GM12874 (cell line): Measurements from ENCODE around the gene TMEM79.

Source experiments
- TF ChIP-seq, protein P1 (sequence below): IDR thresholded peaks from 2 replicates; pipeline ENCODE4 v1.5.1; 2011; ENCODE audit warnings: low read depth, mild to moderate bottlenecking, control low read depth, low read length, moderate library complexity; ENCODE audit not compliant: insufficient read depth

Gene TMEM79

DNA sequence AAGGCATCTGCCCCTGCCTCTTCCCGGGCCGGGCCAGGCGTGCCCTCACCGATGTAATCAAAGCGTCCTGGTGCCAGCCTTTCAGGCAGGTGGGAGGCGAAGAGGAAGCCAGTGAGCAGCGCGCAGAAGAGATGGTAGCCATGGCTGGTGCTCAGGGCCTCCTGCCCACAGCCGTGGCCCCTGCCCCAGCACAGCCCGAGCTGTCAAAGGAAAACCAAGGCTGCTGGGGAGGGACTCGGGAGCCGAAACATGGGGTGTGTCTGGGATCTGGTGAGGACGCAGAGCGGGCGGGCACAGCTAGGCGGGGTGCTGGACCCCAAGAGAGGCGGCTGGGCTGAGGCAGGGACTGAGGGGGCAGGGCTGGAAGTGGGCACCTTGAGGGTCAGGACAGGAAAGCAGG is 39.4 kb upstream of the TMEM79 start:
- TF ChIP-seq, protein P1, sequence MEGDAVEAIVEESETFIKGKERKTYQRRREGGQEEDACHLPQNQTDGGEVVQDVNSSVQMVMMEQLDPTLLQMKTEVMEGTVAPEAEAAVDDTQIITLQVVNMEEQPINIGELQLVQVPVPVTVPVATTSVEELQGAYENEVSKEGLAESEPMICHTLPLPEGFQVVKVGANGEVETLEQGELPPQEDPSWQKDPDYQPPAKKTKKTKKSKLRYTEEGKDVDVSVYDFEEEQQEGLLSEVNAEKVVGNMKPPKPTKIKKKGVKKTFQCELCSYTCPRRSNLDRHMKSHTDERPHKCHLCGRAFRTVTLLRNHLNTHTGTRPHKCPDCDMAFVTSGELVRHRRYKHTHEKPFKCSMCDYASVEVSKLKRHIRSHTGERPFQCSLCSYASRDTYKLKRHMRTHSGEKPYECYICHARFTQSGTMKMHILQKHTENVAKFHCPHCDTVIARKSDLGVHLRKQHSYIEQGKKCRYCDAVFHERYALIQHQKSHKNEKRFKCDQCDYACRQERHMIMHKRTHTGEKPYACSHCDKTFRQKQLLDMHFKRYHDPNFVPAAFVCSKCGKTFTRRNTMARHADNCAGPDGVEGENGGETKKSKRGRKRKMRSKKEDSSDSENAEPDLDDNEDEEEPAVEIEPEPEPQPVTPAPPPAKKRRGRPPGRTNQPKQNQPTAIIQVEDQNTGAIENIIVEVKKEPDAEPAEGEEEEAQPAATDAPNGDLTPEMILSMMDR = no peak

DNA sequence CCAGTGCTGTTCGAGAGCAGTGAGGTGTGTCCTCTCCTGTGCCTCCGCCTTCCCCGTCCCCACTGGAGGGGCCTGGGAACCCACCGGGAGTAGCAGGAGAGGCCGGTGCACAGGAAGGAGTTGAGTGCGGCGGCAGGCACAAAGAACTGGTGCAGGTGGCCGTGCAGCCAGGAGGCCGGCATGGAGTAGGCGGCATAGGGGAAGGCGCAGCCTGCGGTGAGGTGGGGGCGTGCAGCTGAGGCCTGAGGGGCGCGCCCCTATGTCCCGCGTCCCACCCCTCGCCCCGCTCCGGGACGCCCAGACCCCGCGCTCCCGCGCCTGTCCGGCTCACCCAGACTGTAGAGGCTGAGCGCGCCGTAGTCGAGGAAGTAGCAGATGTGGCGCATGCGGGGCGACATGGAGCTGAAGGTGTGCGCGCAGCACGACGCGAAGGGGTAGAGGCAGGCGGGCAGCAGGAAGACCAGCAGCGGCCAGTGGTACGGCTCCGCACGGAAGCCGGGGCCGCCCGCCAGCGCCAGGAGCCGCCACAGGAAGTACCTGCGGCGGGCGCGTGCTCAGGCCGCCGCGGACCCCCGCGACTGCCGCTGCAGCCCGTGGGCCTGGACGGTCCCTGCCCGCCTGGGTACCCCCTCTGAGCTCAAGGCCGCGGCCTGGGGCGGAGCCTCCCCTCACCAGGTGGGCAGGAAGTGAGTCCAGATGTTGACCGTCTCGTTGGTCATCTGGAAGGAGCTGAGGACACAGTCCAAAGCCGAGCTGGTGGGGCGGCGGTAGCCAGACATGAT is 38.5 kb upstream of the TMEM79 start:
- TF ChIP-seq, protein P1 = no peak

DNA sequence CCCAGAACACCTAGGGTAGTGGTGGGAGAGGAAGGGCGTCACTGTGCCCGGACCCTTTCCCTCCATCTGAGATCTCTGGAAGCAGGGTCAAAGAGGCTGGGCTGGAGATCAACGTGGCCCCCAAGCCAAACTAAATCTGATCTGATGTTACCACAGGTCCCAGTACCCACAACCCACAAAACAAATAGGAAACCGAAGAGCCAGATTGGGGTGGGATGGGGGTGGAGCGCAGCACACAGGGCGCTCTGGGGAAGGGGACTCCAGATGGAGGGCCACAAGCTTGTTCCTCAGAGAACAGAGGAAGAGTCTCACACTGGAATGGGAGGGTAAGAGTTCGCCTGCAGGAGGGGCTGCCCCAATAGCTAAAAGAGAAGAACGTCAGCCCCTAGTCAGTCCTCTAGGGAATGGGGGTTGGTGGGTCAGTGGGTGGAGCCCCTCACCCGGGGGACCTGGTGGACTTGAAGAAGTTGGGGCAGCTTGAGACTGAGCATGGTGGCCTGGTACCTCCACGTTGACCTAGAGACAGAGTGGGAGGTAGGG is 37.8 kb upstream of the TMEM79 start:
- TF ChIP-seq, protein P1 = no peak

DNA sequence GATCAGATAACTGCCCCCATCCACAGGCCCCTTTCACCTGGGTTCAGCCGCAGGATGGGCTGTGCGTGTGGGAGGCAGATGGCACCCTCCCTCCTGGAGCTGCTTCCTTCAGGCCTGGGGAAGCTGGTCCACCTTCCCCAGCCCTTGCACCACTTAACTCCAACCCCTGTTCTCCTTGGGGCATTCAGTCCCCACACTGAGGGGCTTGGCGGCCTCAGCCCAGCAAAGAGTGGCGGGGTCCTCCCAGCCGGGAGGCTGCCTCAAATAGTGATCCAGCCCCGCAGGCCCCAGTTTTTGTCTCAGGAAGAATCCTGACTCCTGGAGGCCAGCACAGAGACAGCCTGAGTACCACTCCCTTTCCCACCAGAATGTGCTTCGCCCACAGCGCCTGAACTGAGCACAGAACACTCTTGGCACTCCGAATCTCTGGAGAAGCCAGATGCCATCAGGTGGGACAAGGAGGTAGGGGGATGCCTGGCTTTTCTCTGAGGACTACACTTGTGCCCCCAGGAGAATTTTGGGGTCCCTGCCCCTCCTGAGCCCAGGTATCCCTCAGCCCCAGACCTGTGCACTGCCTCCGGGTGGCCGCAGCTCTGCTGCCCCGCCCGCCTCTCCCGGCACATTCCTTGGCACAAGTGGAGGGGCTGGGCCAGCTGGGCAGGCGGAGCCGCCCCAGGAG is 37.2 kb upstream of the TMEM79 start:
- TF ChIP-seq, protein P1 = no peak

DNA sequence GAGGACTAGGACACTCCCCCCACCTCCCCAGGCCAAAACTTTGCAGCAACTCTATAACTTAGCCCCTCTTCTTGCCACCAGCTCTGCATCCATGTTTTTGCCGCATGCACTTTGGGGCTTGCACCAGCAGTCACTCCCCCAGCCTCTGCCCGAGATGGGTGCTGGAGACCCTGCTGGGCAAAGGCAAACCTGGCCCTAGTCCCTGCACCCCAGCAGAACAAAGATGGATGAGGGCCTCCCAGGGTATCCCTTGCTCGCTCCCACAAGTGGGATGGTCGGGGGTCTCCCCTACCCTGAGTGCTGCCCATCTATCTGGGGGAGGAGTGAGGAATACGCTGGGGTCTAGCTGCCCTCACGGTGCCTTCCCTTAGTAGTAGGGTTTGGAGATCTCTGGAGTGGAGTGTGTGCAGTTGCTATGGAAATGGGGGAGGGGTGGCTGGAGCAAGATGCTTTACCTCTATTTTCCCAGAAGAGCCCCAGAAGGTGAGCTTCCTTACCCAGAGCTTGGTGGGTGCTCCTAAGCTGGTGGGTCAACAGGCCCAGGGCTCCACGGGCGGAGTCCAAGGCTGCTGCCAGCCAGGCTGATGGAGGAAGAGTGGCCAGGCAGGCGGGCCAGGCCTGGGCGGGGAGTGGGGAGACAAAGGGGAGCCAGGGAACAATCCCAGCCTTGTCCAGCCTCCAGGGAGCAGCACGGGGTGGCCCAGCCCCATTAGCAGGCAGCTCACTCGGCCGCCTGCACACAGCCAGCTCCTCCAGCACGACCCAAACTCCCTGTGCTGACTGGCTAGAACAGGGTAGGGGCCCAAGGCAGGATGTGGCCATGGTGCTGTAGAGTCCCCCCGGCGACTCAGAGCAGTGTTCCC is 36.4 kb upstream of the TMEM79 start, which contains the start of gene PAQR6:
Gene PAQR6, minus strand, starts transcription at position 597 of the 863 bp plus-strand sequence. CDS start 1,325 bp downstream, outside the sequence.
- TF ChIP-seq, protein P1 = no peak

DNA sequence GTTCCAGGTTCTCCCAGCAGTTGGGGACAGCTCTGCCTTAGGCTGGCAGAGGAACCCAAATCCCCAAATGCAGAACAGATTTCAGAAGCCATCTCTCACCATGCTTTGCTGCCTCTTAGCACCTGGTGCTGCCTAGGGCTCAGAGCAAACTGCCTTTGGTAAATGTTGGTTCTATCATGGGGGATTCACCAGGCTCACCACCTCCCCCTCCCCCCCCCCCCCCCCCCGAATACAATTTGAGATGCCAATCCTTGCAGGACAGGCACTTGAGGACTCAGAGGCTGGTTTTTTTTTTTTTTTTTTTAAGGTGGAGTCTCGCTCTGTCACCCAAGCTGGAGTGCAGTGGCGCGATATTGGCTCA is 35.8 kb upstream of the TMEM79 start:
- TF ChIP-seq, protein P1 = no peak

DNA sequence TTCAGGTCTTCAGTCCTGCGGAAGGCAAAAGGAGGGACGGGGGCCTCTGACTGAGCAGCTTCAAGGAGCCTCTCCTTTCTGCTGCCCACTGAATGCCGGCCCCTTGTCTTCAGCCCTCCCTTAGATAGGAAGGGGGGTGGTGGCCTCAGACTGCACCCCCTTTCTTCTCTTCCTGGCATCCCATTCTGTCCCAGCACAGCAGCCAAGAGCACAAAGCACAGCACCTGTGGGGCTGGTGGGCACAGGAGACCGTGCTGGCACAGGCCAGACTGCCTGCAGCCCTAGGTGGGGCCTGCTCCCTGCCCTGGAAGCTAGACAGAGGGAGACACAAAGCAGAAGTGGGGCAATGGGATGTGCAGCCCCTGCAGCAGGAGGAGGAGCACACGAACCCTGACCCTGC is 34.5 kb upstream of the TMEM79 start:
- TF ChIP-seq, protein P1 = no peak
